WTC11 (cell line): ENCODE results near the gene CES5A. TPM values are rescaled to one million over a fixed set of nuclear protein-coding genes. Genes with fewer than 3 reads are reported as not detected.

Source experiments
- ATAC-seq: fragments of 200-7000 bp; cut with Tn5 transposase; 2 replicates; pipeline ENCODE4 v1.10.0; 2021; ENCODE audit warnings: mild to moderate bottlenecking, moderate library complexity
- CTCF ChIA-PET: fragments of 300-600 bp; sonication (Branson Sonifier 250); formaldehyde crosslinking; loops from one replicate; lab custom pipeline; 2021; ENCODE audit warnings: antibody characterized with exemption; lab: Charles Lee
- POLR2A ChIA-PET: fragments of 350-600 bp; sonication (Branson Sonifier 250); formaldehyde crosslinking; loops from one replicate; lab custom pipeline; 2021; ENCODE audit warnings: antibody characterized with exemption; lab: Charles Lee
- DNase-seq: peaks from one replicate; pipeline ENCODE4 v3.0.0; 2021; ENCODE audit warnings: low spot score
- H3K27ac Mint-ChIP-seq: 2 replicates; pipeline ENCODE4 v1.8.0; 2021; ENCODE audit warnings: mixed read lengths
- H3K27me3 Mint-ChIP-seq: 2 replicates; pipeline ENCODE4 v1.8.0; 2021; ENCODE audit warnings: low read depth, mild to moderate bottlenecking, moderate library complexity, mixed read lengths
- H3K36me3 Mint-ChIP-seq: 2 replicates; pipeline ENCODE4 v1.8.0; 2021; ENCODE audit warnings: mixed read lengths
- H3K4me1 Mint-ChIP-seq: 2 replicates; pipeline ENCODE4 v1.8.0; 2022; ENCODE audit warnings: mixed read lengths
- H3K4me3 Mint-ChIP-seq: 2 replicates; pipeline ENCODE4 v1.8.0; 2021; ENCODE audit warnings: mild to moderate bottlenecking, moderate library complexity, mixed read lengths
- H3K9me3 Mint-ChIP-seq: 2 replicates; pipeline ENCODE4 v1.8.0; 2021; ENCODE audit warnings: mixed read lengths
- ERG ChIP-seq: fragments of 250-450 bp; sonication (Bioruptor Pico); IDR thresholded peaks from 2 replicates; pipeline ENCODE4 v1.8.0; 2021; ENCODE audit warnings: mild to moderate bottlenecking
- ESRRA ChIP-seq: sonication (generic); formaldehyde crosslinking; IDR thresholded peaks from 2 replicates; pipeline ENCODE4 v1.8.1; 2022; ENCODE audit warnings: mild to moderate bottlenecking, missing genetic modification reagents, borderline replicate concordance
- GABPB1 ChIP-seq: sonication (generic); formaldehyde crosslinking; IDR thresholded peaks from 2 replicates; pipeline ENCODE4 v1.8.1; 2023; ENCODE audit warnings: mild to moderate bottlenecking, missing genetic modification reagents
- HMGXB4 ChIP-seq: sonication (generic); formaldehyde crosslinking; IDR thresholded peaks from 2 replicates; pipeline ENCODE4 v1.8.1; 2023; ENCODE audit warnings: mild to moderate bottlenecking, moderate library complexity, missing genetic modification reagents
- NR1H2 ChIP-seq: sonication (generic); formaldehyde crosslinking; IDR thresholded peaks from 2 replicates; pipeline ENCODE4 v1.9.0; 2021; ENCODE audit warnings: mild to moderate bottlenecking, moderate library complexity, missing genetic modification reagents
- PREB ChIP-seq: sonication (generic); formaldehyde crosslinking; IDR thresholded peaks from 2 replicates; pipeline ENCODE4 v1.8.1; 2022; ENCODE audit warnings: mild to moderate bottlenecking, missing genetic modification reagents, moderate library complexity, borderline replicate concordance
- SMAD3 ChIP-seq: sonication (generic); formaldehyde crosslinking; IDR thresholded peaks from 2 replicates; pipeline ENCODE4 v1.8.0; 2022; ENCODE audit warnings: missing genetic modification reagents, mild to moderate bottlenecking, borderline replicate concordance
- USF2 ChIP-seq: sonication (generic); formaldehyde crosslinking; IDR thresholded peaks from 2 replicates; pipeline ENCODE4 v1.8.1; 2023; ENCODE audit warnings: mild to moderate bottlenecking, missing genetic modification reagents, moderate library complexity
- ZNF232 ChIP-seq: sonication (generic); formaldehyde crosslinking; IDR thresholded peaks from 2 replicates; pipeline ENCODE4 v1.8.0; 2022; ENCODE audit warnings: mild to moderate bottlenecking, missing genetic modification reagents
- ZNF281 ChIP-seq: sonication (generic); formaldehyde crosslinking; IDR thresholded peaks from 2 replicates; pipeline ENCODE4 v1.8.0; 2023; ENCODE audit warnings: mild to moderate bottlenecking, missing genetic modification reagents
- ZNF423 ChIP-seq: fragments of 250-450 bp; sonication (Bioruptor Pico); IDR thresholded peaks from 2 replicates; pipeline ENCODE4 v2.1.2; 2022; ENCODE audit warnings: mild to moderate bottlenecking, moderate library complexity
- ZNF512 ChIP-seq: sonication (generic); formaldehyde crosslinking; IDR thresholded peaks from 2 replicates; pipeline ENCODE4 v1.8.1; 2022; ENCODE audit warnings: missing genetic modification reagents, borderline replicate concordance
- total RNA-seq: library from RNA; stranded (reverse); gene quantifications from 3 replicates; pipeline ENCODE4 v1.2.3, GENCODE V29; 2021

Gene CES5A
- total RNA-seq, 1 experiment from 2014 or later = not detected

GRCh38 chr16:55872130-55872529 lies 3.0 kb downstream of the CES5A start (continued):
- TF ChIP-seq HMGXB4 (CRISPR knock-in tag) = no peak
- TF ChIP-seq ERG (CRISPR knock-in tag) = no peak
- no peak for TF ChIP-seq PREB (CRISPR knock-in tag)
- TF ChIP-seq NR1H2 (CRISPR knock-in tag) = no peak

GRCh38 chr16:55871411-55872038 lies 3.6 kb downstream of the CES5A start:
- CTCF ChIA-PET = interaction anchor here (0.6 to 1.0 kb wide), 2 partner anchors 73 to 545 kb away, joined by 3 read pairs; no protein-coding TSS in a partner anchor
- Mint-ChIP-seq H3K9me3 (peaks cover 9% of the 10 kb centered on the region; the same call in 1 of the 2 replicates), H3K27me3 (peaks cover 4% of the 10 kb centered on the region), H3K36me3 (no peaks in the 10 kb centered on the region), H3K4me3 (no peak overlapping the region), H3K27ac (no peak overlapping the region), H3K4me1 (no peaks in the 10 kb centered on the region)
- no peak for ATAC-seq
- POLR2A ChIA-PET = no interaction called here
- TF ChIP-seq ZNF281 (CRISPR knock-in tag) (no peak), ZNF232 (CRISPR knock-in tag) (no peak)
- DNase-seq = no peak

GRCh38 chr16:55868980-55869379 lies 6.2 kb downstream of the CES5A start:
- peaks cover 6% of the 10 kb centered on the region; the same call in 1 of the 2 replicates for H3K9me3 Mint-ChIP-seq
- no peak overlapping the region for H3K27ac Mint-ChIP-seq
- no peaks in the 10 kb centered on the region for H3K36me3 Mint-ChIP-seq
- no peak overlapping the region for H3K4me3 Mint-ChIP-seq
- CTCF ChIA-PET = no interaction called here
- POLR2A ChIA-PET = no interaction called here
- TF ChIP-seq ESRRA (no peak), USF2 (CRISPR knock-in tag) (peak; percentile 53; the same call in 1 of the 2 replicates)
- no peaks in the 10 kb centered on the region for H3K4me1 Mint-ChIP-seq
- peaks cover 4% of the 10 kb centered on the region; the same call in 1 of the 2 replicates for H3K27me3 Mint-ChIP-seq
- no peak for DNase-seq
- ATAC-seq = no peak

- H3K36me3 Mint-ChIP-seq = no peaks in the 10 kb centered on the region
- DNase-seq (no peak), ATAC-seq (no peak)
- TF ChIP-seq ZNF423 (no peak), ZNF512 (CRISPR knock-in tag) (no peak), GABPB1 (CRISPR knock-in tag) (no peak), SMAD3 (CRISPR knock-in tag) (no peak)
- no peaks in the 10 kb centered on the region for H3K4me1 Mint-ChIP-seq
- H3K9me3 Mint-ChIP-seq = peaks cover 6% of the 10 kb centered on the region; the same call in 1 of the 2 replicates
- H3K4me3 Mint-ChIP-seq = no peak overlapping the region
- no peak overlapping the region for H3K27ac Mint-ChIP-seq
- POLR2A ChIA-PET = no interaction called here
- peaks cover 4% of the 10 kb centered on the region; the same call in 1 of the 2 replicates for H3K27me3 Mint-ChIP-seq
- CTCF ChIA-PET = interaction anchor here (1.3 kb wide), 1 partner anchor 403 kb away, joined by 4 read pairs; no protein-coding TSS in a partner anchor
Observed at GRCh38 chr16:55868137-55868536, 7.0 kb downstream of the CES5A start.
